ENCODE results near the gene HHAT. TPM values are rescaled to one million over a fixed set of nuclear protein-coding genes. Genes with fewer than 3 reads are reported as not detected.

The HHAT gene
- total and polyA plus RNA-seq, 7 donors = 0.11 to 0.64 (median 0.16) TPM

DNA sequence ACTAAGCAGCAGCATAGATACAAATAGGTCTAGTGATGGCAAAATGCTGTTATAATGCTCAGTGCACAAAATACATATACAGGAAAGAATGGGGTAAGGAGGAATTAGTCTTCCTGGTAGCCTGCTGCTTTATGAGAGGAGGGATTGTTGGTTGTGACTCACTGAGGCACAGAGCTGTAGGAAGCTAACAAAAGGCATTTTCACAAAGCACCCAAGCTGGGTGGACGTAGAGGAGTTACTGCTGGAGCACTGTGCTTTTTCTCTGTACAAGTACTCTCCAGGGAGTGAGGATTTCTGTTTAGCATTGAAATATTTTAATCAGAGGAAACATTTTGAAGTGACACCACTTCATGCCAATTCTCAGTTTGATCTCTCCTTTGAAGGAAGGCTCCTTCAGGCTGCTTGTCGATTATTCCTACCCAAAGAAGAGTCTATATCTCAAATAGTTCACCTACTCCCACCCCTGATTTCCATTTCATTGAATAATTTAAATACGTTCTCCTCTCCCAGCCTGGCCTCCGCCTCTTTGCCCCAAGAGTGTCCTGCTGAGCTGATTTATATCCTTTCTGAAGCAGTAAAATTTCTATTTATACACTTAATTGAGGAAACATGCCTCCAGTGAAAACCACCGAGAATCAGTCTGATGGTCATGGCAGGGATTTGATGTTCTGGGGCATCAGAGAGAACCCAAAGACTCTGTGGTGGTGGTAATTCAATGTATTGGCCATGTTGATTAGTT lies 271.9 kb downstream of the HHAT start:
- H3K4me1 ChIP-seq = no peaks in the 10 kb centered on the region
- 72 to 76% (median 75%) methylated on average over 5 of the region's 5 CpGs for WGBS, 3 donors
- intact Hi-C loops (cut with DNase I) = no loop called here
- no peak overlapping the region for H3K4me3 ChIP-seq
- peaks cover 0 to 3% (median 0%) of the 10 kb centered on the region in 3 donors for H3K27me3 ChIP-seq (ENCODE audit: insufficient read depth in 3 of 3, low read length in 2 of 3)
- H3K36me3 ChIP-seq (ENCODE audit: insufficient read depth in 1 of 2, low read depth in 1 of 2) = no peaks in the 10 kb centered on the region
- DNase-seq = no peak
- no peak overlapping the region for H3K27ac ChIP-seq
- no peaks in the 10 kb centered on the region for H3K9me3 ChIP-seq
- TF ChIP-seq, protein P1, sequence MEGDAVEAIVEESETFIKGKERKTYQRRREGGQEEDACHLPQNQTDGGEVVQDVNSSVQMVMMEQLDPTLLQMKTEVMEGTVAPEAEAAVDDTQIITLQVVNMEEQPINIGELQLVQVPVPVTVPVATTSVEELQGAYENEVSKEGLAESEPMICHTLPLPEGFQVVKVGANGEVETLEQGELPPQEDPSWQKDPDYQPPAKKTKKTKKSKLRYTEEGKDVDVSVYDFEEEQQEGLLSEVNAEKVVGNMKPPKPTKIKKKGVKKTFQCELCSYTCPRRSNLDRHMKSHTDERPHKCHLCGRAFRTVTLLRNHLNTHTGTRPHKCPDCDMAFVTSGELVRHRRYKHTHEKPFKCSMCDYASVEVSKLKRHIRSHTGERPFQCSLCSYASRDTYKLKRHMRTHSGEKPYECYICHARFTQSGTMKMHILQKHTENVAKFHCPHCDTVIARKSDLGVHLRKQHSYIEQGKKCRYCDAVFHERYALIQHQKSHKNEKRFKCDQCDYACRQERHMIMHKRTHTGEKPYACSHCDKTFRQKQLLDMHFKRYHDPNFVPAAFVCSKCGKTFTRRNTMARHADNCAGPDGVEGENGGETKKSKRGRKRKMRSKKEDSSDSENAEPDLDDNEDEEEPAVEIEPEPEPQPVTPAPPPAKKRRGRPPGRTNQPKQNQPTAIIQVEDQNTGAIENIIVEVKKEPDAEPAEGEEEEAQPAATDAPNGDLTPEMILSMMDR (IDR thresholded peaks at IDR 0.05) = no peak
- no peak for ATAC-seq

DNA sequence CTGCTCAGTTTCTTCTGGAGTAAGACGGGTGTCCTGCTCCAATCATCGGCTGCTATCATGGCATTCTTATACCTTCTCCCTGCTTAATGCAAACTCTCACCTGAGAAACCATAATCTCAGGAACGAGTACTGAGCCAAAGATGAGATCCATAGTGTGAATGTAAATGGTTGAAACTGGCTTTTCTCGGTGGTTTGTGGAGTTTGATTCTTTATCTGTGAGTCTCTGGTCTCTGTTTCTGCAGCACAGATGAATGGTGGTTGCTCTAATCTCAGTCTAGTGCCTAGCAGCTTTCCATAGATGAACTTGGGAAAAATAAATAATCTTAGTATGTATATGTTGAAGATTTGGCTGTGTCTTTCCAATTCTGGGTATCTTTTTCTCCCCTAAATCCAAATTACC lies 274.4 kb downstream of the HHAT start:
- Histone ChIP-seq H3K27ac (no peak overlapping the region), H3K27me3 (ENCODE audit: insufficient read depth in 3 of 3, low read length in 2 of 3) (peaks cover 0 to 3% (median 0%) of the 10 kb centered on the region in 3 donors), H3K36me3 (ENCODE audit: insufficient read depth in 1 of 2, low read depth in 1 of 2) (no peaks in the 10 kb centered on the region), H3K9me3 (no peaks in the 10 kb centered on the region), H3K4me1 (no peaks in the 10 kb centered on the region), H3K4me3 (no peak overlapping the region)
- intact Hi-C loops (cut with DNase I) = no loop called here
- TF ChIP-seq, protein P1 (IDR thresholded peaks at IDR 0.05) = no peak
- no peak for DNase-seq
- WGBS, 3 donors = 88 to 92% (median 88%) methylated on average over 4 of the region's 4 CpGs
- ATAC-seq = no peak

- no peak for ATAC-seq
- intact Hi-C loops (cut with DNase I) = no loop called here
- WGBS, 3 donors = 40 to 44% (median 44%) methylated on average over 2 of the region's 2 CpGs
Measured at GRCh38 chr1:210605099-210605498, 276.4 kb downstream of the HHAT start.

GRCh38 chr1:210607361-210607760 lies 278.7 kb downstream of the HHAT start:
- H3K4me3 ChIP-seq = no peak overlapping the region
- intact Hi-C loops (cut with DNase I) = no loop called here
- H3K36me3 ChIP-seq (ENCODE audit: insufficient read depth in 1 of 2, low read depth in 1 of 2) = no peaks in the 10 kb centered on the region
- 59 to 72% (median 63%) methylated on average over 3 of the region's 3 CpGs for WGBS, 3 donors
- H3K27ac ChIP-seq = no peak overlapping the region
- TF ChIP-seq, protein P1 (IDR thresholded peaks at IDR 0.05) = no peak
- DNase-seq = no peak
- ATAC-seq = no peak
- no peaks in the 10 kb centered on the region for H3K27me3 ChIP-seq (ENCODE audit: insufficient read depth in 3 of 3, low read length in 2 of 3)
- H3K9me3 ChIP-seq = no peaks in the 10 kb centered on the region
- no peaks in the 10 kb centered on the region for H3K4me1 ChIP-seq

More at GRCh38 chr1:210605099-210605498, 276.4 kb downstream of the HHAT start:
- TF ChIP-seq, protein P1 (IDR thresholded peaks at IDR 0.05) = no peak
- H3K27ac ChIP-seq = no peak overlapping the region
- no peaks in the 10 kb centered on the region for H3K36me3 ChIP-seq (ENCODE audit: insufficient read depth in 1 of 2, low read depth in 1 of 2)
- H3K4me3 ChIP-seq = no peak overlapping the region
- H3K27me3 ChIP-seq (ENCODE audit: insufficient read depth in 3 of 3, low read length in 2 of 3) = no peaks in the 10 kb centered on the region
- no peak for DNase-seq
- no peaks in the 10 kb centered on the region for H3K9me3 ChIP-seq
- H3K4me1 ChIP-seq = no peaks in the 10 kb centered on the region

GRCh38 chr1:210608767-210609166 lies 280.1 kb downstream of the HHAT start:
- H3K9me3 ChIP-seq = no peaks in the 10 kb centered on the region
- ATAC-seq = no peak
- H3K27ac ChIP-seq = no peak overlapping the region
- H3K4me1 ChIP-seq = no peaks in the 10 kb centered on the region
- WGBS, 3 donors = 70 to 76% (median 73%) methylated on average over 5 of the region's 5 CpGs
- intact Hi-C loops (cut with DNase I) = no loop called here
- no peak overlapping the region for H3K4me3 ChIP-seq
- H3K36me3 ChIP-seq (ENCODE audit: insufficient read depth in 1 of 2, low read depth in 1 of 2) = no peaks in the 10 kb centered on the region
- no peak for DNase-seq
- TF ChIP-seq, protein P1 (IDR thresholded peaks at IDR 0.05) = no peak
- no peaks in the 10 kb centered on the region for H3K27me3 ChIP-seq (ENCODE audit: insufficient read depth in 3 of 3, low read length in 2 of 3)
